ENCODE data around the gene BCL2L11.

DNA sequence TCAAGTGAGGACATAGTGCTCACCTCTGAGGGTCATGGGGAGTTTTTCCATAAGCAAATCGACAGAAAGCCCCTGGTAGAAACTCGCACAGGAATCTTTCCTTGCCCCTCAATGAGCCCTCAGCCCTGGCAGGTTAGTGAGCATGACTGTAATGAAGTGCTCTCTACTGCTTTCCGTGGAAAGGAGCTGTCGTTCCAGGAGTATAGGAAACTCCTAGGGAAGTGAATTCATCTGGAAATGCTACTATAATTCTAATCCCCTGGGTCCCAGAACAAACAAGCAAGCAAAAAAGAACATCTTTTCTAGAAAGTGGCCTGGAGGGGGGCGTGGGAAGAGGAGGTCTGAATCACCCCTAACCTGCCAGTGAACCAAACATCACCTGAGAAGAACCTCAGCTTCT lies 18.1 kb downstream of the BCL2L11 start:
- no peak for TF ChIP-seq FOXM1 (IDR thresholded peaks at IDR 0.05; ENCODE audit: low read depth, low read length)
- TF ChIP-seq, protein P1, sequence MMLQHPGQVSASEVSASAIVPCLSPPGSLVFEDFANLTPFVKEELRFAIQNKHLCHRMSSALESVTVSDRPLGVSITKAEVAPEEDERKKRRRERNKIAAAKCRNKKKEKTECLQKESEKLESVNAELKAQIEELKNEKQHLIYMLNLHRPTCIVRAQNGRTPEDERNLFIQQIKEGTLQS (IDR thresholded peaks at IDR 0.05; ENCODE audit: borderline replicate concordance, extremely low read depth, low read depth, low read length), result no peak
- no peak for TF ChIP-seq CTCF (IDR thresholded peaks at IDR 0.05 in 2 of 3, conservative IDR thresholded peaks at IDR 0.05 in 1 of 3; ENCODE audit: control insufficient read depth in 2 of 3, extremely low read depth in 1 of 3, insufficient read depth in 1 of 3, low read depth in 3 of 3, low read length in 3 of 3)
- TF ChIP-seq JUND (IDR thresholded peaks at IDR 0.05; ENCODE audit: low read depth, low read length), result no peak
- TF ChIP-seq, protein P2, sequence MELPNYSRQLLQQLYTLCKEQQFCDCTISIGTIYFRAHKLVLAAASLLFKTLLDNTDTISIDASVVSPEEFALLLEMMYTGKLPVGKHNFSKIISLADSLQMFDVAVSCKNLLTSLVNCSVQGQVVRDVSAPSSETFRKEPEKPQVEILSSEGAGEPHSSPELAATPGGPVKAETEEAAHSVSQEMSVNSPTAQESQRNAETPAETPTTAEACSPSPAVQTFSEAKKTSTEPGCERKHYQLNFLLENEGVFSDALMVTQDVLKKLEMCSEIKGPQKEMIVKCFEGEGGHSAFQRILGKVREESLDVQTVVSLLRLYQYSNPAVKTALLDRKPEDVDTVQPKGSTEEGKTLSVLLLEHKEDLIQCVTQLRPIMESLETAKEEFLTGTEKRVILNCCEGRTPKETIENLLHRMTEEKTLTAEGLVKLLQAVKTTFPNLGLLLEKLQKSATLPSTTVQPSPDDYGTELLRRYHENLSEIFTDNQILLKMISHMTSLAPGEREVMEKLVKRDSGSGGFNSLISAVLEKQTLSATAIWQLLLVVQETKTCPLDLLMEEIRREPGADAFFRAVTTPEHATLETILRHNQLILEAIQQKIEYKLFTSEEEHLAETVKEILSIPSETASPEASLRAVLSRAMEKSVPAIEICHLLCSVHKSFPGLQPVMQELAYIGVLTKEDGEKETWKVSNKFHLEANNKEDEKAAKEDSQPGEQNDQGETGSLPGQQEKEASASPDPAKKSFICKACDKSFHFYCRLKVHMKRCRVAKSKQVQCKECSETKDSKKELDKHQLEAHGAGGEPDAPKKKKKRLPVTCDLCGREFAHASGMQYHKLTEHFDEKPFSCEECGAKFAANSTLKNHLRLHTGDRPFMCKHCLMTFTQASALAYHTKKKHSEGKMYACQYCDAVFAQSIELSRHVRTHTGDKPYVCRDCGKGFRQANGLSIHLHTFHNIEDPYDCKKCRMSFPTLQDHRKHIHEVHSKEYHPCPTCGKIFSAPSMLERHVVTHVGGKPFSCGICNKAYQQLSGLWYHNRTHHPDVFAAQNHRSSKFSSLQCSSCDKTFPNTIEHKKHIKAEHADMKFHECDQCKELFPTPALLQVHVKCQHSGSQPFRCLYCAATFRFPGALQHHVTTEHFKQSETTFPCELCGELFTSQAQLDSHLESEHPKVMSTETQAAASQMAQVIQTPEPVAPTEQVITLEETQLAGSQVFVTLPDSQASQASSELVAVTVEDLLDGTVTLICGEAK (IDR thresholded peaks at IDR 0.05; ENCODE audit: borderline replicate concordance), result no peak
- no peak for TF ChIP-seq ZZZ3 (IDR thresholded peaks at IDR 0.05; ENCODE audit: control insufficient read depth, insufficient read length, low read depth)
- no peak for TF ChIP-seq MLLT1 (IDR thresholded peaks at IDR 0.05)
- no peak for TF ChIP-seq ETV6 (conservative IDR thresholded peaks at IDR 0.05 in 1 of 2, IDR thresholded peaks at IDR 0.05 in 1 of 2; ENCODE audit: borderline replicate concordance in 1 of 2, low read depth in 1 of 2)
- no peak for TF ChIP-seq TBL1XR1 (IDR thresholded peaks at IDR 0.05; ENCODE audit: low read depth, low read length)

Data from GM12878 (cell line).